K562 (cell line): ENCODE data around the gene WDR81. TPM values are rescaled to one million over a fixed set of nuclear protein-coding genes. Genes with fewer than 3 reads are reported as not detected.

Experiments
- BRD9 ChIP-seq: fragments of 450-650 bp; IDR thresholded peaks from 2 replicates; pipeline ENCODE4 v1.6.1; 2018; ENCODE audit warnings: low read depth; ENCODE audit not compliant: partially characterized antibody
- CAMTA2 ChIP-seq: fragments of 250-450 bp; sonication (Bioruptor Pico); conservative IDR thresholded peaks from 2 replicates; pipeline ENCODE4 v1.5.1; 2022
- HMGN3 ChIP-seq: IDR thresholded peaks from 2 replicates; pipeline ENCODE4 v1.6.1; 2011; ENCODE audit warnings: borderline replicate concordance, low read depth, mild to moderate bottlenecking, mixed read lengths, low read length; ENCODE audit not compliant: insufficient read length; ENCODE audit errors: extremely low read depth
- MBD2 ChIP-seq: sonication (generic); IDR thresholded peaks from 2 replicates; pipeline ENCODE4 v1.6.1; 2016; ENCODE audit warnings: low read depth, borderline replicate concordance
- MXD1 ChIP-seq: fragments of 250-450 bp; sonication (Bioruptor Pico); IDR thresholded peaks from 2 replicates; pipeline ENCODE4 v1.8.0; 2021; ENCODE audit warnings: borderline replicate concordance, mild to moderate bottlenecking, moderate library complexity; ENCODE audit not compliant: poor library complexity, severe bottlenecking
- NEUROD1 ChIP-seq: fragments of 150-350 bp; IDR thresholded peaks from 2 replicates; pipeline ENCODE4 v1.6.1; 2014; ENCODE audit warnings: borderline replicate concordance, low read length, low read depth; ENCODE audit not compliant: partially characterized antibody
- NFATC3 ChIP-seq: fragments of 450-650 bp; IDR thresholded peaks from 2 replicates; pipeline ENCODE4 v1.6.1; 2017; ENCODE audit warnings: mild to moderate bottlenecking
- PURB ChIP-seq: sonication (generic); formaldehyde crosslinking; IDR thresholded peaks from 2 replicates; pipeline ENCODE4 v1.9.0; 2021; ENCODE audit warnings: low read depth, mild to moderate bottlenecking, missing genetic modification reagents
- PYGO2 ChIP-seq: fragments of 450-650 bp; IDR thresholded peaks from 2 replicates; pipeline ENCODE4 v1.6.1; 2016; ENCODE audit warnings: mild to moderate bottlenecking, missing genetic modification characterization, moderate library complexity, missing compliant biosample characterization
- SIX5 ChIP-seq, 2 experiments: IDR thresholded peaks; 2 replicates each; pipeline ENCODE4 v1.6.1; 2011; ENCODE audit warnings: low read length in 2 of 2, borderline replicate concordance in 1 of 2, low read depth in 1 of 2, mild to moderate bottlenecking in 1 of 2, moderate library complexity in 1 of 2; ENCODE audit not compliant: insufficient read depth in 1 of 2
- SMARCA4 ChIP-seq: fragments of 450-650 bp; IDR thresholded peaks from 2 replicates; pipeline ENCODE4 v1.6.1; 2016
- ZFP30 ChIP-seq: fragments of 250-450 bp; sonication (Bioruptor Pico); IDR thresholded peaks from 2 replicates; pipeline ENCODE4 v1.8.0; 2022; ENCODE audit warnings: moderate library complexity, mild to moderate bottlenecking, inconsistent platforms, borderline replicate concordance
- ZFPM2 ChIP-seq: fragments of 250-450 bp; sonication (Bioruptor Pico); IDR thresholded peaks from 2 replicates; pipeline ENCODE4 v1.5.1; 2022; ENCODE audit warnings: mild to moderate bottlenecking
- polyA plus RNA-seq, 8 experiments: library from polyadenylated mRNA; depleted of rRNA in 4 of 8; stranded (reverse) in 5 of 8; unstranded in 3 of 8; fragments of >200 nt; fragmentation: Nextera tagmentation in 2 of 8; fragmentation: Illumina TruSeq in 1 of 8; extraction: Ambion mirVana in 2 of 8; extraction: Trizol in 1 of 8; gene quantifications; 2 replicates each; pipeline versions ENCODE4 v1.2.1 to v1.2.3, GENCODE V29; 2011 to 2014; ENCODE audit warnings: inconsistent platforms in 1 of 8, missing spikeins in 1 of 8
- total RNA-seq, 7 experiments: library from RNA; depleted of rRNA in 6 of 7; stranded (reverse); fragments of >200 nt in 6 of 7; fragmentation: Illumina TruSeq in 2 of 7; extraction: Trizol in 2 of 7; gene quantifications; 2 replicates each; pipeline versions ENCODE4 v1.2.1 to v1.2.3, GENCODE V29; 2011 to 2021; ENCODE audit warnings: low replicate concordance in 1 of 7
- TF ChIP-seq, protein P1 (sequence below), 2 experiments: fragments of 200-800 bp in 1 of 2; sonication (Bioruptor generic) in 1 of 2; sonication (generic) in 1 of 2; formaldehyde crosslinking in 1 of 2; IDR thresholded peaks in 1 of 2; conservative IDR thresholded peaks in 1 of 2; 2 replicates each; pipeline versions ENCODE4 v1.5.0 to v1.6.1; 2016 to 2020; ENCODE audit warnings: missing compliant biosample characterization in 1 of 2, missing genetic modification characterization in 1 of 2, missing genetic modification reagents in 1 of 2
- TF ChIP-seq, protein P2 (sequence below): fragments of 250-450 bp; sonication (Bioruptor Pico); IDR thresholded peaks from 2 replicates; pipeline ENCODE4 v1.9.0; 2021; ENCODE audit warnings: mild to moderate bottlenecking, inconsistent platforms
- TF ChIP-seq, protein P3 (sequence below): sonication (generic); formaldehyde crosslinking; IDR thresholded peaks from 2 replicates; pipeline ENCODE4 v1.8.1; 2023; ENCODE audit warnings: mild to moderate bottlenecking, missing genetic modification reagents
- TF ChIP-seq, protein P4 (sequence below), 2 experiments: IDR thresholded peaks in 1 of 2; conservative IDR thresholded peaks in 1 of 2; 2 replicates each; pipeline ENCODE4 v1.6.1; 2016; ENCODE audit warnings: low read depth in 2 of 2, mild to moderate bottlenecking in 1 of 2, missing compliant biosample characterization in 1 of 2, missing genetic modification characterization in 1 of 2, moderate library complexity in 1 of 2

The WDR81 gene
- total and polyA plus RNA-seq, 9 of the 15 experiments (the other 6 are each of a cell fraction or from before 2014, with no cell fraction given), result 0.01 to 17.1 (median 3.3) TPM

DNA sequence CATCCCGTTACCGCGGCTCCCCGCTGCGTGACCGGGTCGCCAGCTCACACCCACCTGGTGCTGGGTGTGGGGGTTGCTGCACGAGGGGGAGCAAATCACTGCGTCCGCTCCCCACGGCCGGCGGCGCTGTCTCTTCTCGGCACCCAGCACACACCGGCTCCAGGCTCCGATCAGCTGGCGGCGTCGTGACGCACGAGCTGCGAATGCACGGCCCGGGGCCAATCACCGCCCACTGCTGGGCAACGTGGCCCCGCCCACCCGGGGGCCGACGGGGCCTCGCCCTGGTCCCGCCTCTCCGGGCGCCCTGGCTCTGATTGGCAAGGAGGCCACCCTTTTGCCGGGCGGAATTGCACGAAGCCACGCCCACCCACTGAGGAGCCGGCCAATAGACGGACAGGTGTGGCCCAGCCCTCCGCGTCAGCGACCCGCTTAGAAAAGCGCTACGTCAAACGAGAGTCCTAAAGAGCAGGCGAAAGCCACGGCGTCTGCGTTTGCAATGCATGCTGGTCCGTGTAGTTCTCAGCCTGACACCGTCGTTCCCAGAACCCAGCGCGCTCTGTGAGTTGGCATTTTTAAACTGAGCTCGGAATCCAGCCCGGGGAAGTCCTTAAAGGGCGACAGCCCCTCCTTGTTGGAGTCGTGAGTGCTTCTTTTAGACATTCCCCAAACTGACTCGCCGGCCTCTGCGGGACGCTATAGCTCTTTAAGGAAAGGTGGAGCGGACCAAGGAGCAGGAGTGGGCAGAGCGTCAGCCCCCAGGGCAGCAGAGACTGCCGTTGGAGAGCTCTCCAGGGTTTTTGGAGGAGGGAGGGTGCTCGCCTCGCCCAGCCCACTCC lies 8.2 kb upstream of the WDR81 start (continued):
- TF ChIP-seq, protein P1, sequence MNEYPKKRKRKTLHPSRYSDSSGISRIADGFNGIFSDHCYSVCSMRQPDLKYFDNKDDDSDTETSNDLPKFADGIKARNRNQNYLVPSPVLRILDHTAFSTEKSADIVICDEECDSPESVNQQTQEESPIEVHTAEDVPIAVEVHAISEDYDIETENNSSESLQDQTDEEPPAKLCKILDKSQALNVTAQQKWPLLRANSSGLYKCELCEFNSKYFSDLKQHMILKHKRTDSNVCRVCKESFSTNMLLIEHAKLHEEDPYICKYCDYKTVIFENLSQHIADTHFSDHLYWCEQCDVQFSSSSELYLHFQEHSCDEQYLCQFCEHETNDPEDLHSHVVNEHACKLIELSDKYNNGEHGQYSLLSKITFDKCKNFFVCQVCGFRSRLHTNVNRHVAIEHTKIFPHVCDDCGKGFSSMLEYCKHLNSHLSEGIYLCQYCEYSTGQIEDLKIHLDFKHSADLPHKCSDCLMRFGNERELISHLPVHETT (CRISPR knock-in tag; conservative IDR thresholded peaks at IDR 0.05 in 1 of 2, IDR thresholded peaks at IDR 0.05 in 1 of 2), result 0 out of 4 replicates have a peak, but pooled peaks of 1 of the 2 experiments have one; percentile 45
- peak; percentile 69 to 73 for TF ChIP-seq SIX5 (IDR thresholded peaks at IDR 0.05; ENCODE audit: borderline replicate concordance in 1 of 2, insufficient read depth in 1 of 2, low read depth in 1 of 2, low read length in 2 of 2)
- TF ChIP-seq PURB (CRISPR knock-in tag), result no peak
- TF ChIP-seq, protein P2, sequence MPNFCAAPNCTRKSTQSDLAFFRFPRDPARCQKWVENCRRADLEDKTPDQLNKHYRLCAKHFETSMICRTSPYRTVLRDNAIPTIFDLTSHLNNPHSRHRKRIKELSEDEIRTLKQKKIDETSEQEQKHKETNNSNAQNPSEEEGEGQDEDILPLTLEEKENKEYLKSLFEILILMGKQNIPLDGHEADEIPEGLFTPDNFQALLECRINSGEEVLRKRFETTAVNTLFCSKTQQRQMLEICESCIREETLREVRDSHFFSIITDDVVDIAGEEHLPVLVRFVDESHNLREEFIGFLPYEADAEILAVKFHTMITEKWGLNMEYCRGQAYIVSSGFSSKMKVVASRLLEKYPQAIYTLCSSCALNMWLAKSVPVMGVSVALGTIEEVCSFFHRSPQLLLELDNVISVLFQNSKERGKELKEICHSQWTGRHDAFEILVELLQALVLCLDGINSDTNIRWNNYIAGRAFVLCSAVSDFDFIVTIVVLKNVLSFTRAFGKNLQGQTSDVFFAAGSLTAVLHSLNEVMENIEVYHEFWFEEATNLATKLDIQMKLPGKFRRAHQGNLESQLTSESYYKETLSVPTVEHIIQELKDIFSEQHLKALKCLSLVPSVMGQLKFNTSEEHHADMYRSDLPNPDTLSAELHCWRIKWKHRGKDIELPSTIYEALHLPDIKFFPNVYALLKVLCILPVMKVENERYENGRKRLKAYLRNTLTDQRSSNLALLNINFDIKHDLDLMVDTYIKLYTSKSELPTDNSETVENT (CRISPR knock-in tag), result peak; percentile 55; the same call in 1 of the 2 replicates
- TF ChIP-seq NEUROD1, result peak; percentile 56
- TF ChIP-seq, protein P3, sequence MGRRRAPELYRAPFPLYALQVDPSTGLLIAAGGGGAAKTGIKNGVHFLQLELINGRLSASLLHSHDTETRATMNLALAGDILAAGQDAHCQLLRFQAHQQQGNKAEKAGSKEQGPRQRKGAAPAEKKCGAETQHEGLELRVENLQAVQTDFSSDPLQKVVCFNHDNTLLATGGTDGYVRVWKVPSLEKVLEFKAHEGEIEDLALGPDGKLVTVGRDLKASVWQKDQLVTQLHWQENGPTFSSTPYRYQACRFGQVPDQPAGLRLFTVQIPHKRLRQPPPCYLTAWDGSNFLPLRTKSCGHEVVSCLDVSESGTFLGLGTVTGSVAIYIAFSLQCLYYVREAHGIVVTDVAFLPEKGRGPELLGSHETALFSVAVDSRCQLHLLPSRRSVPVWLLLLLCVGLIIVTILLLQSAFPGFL, result no peak
- TF ChIP-seq ZFP30 (CRISPR knock-in tag), result no peak
- TF ChIP-seq PYGO2, result no peak
- no peak for TF ChIP-seq NFATC3
- no peak for TF ChIP-seq ZFPM2
- peak; percentile 31 for TF ChIP-seq MXD1
- peak; percentile 90 for TF ChIP-seq BRD9
- peak; percentile 93 for TF ChIP-seq MBD2
- TF ChIP-seq, protein P4, sequence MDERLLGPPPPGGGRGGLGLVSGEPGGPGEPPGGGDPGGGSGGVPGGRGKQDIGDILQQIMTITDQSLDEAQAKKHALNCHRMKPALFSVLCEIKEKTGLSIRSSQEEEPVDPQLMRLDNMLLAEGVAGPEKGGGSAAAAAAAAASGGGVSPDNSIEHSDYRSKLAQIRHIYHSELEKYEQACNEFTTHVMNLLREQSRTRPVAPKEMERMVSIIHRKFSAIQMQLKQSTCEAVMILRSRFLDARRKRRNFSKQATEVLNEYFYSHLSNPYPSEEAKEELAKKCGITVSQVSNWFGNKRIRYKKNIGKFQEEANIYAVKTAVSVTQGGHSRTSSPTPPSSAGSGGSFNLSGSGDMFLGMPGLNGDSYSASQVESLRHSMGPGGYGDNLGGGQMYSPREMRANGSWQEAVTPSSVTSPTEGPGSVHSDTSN (CRISPR knock-in tag; IDR thresholded peaks at IDR 0.05; ENCODE audit: low read depth), result peak; percentile 63
- TF ChIP-seq, protein P4 (tag; conservative IDR thresholded peaks at IDR 0.05; ENCODE audit: low read depth), result peak; percentile 92
- TF ChIP-seq CAMTA2, result no peak
- no peak for TF ChIP-seq HMGN3
- no peak for TF ChIP-seq SMARCA4
